ENCODE results near the gene LIMS2. TPM values are rescaled to one million over a fixed set of nuclear protein-coding genes. Genes with fewer than 3 reads are reported as not detected.

LIMS2 gene
- total and polyA plus RNA-seq, 2 donors (not counting 1 experiment from before 2014, with no cell fraction given) = 1.8 to 17.3 TPM

GRCh38 chr2:127626917-127627739, 48.2 kb downstream of the LIMS2 start:
- Histone ChIP-seq H3K4me2 (ENCODE audit: extremely low read depth, insufficient read depth, low read length) (no peak overlapping the region), H2AFZ (ENCODE audit: low read length) (no peak overlapping the region), H3K4me1 (ENCODE audit: control insufficient read depth, extremely low read depth, insufficient read depth, low read length) (no peaks in the 10 kb centered on the region), H3K79me2 (ENCODE audit: control insufficient read depth, insufficient read depth, low read length) (no peaks in the 10 kb centered on the region), H3K36me3 (ENCODE audit: control insufficient read depth, insufficient read depth, low read length) (no peaks in the 10 kb centered on the region), H3K4me3 (replicated peaks in 1 of 4; ENCODE audit: control extremely low read depth in 1 of 4, insufficient read depth in 1 of 4, low read depth in 3 of 4, low read length in 4 of 4) (no peak overlapping the region), H4K20me1 (ENCODE audit: control insufficient read depth, extremely low read depth, insufficient read depth, low read length) (no peaks in the 10 kb centered on the region), H3K9me3 (ENCODE audit: control insufficient read depth, insufficient read depth, low read depth, low read length) (no peaks in the 10 kb centered on the region), H3K9ac (ENCODE audit: insufficient read depth, low read length) (no peak overlapping the region), H3K27me3 (ENCODE audit: control insufficient read depth, insufficient read depth, low read length) (no peaks in the 10 kb centered on the region), H3K27ac (ENCODE audit: insufficient read depth, low read length) (no peak overlapping the region)
- no peak for DNase-seq (ENCODE audit: low read depth in 2 of 2)
- TF ChIP-seq CTCF (conservative IDR thresholded peaks at IDR 0.05 in 1 of 2, IDR thresholded peaks at IDR 0.05 in 1 of 2; ENCODE audit: low read depth in 1 of 2, low read length in 2 of 2) (no peak), EZH2 (IDR thresholded peaks at IDR 0.05; ENCODE audit: low read length, missing control alignments) (no peak)

- no peaks in the 10 kb centered on the region for H3K27me3 ChIP-seq (ENCODE audit: control insufficient read depth, insufficient read depth, low read length)
- TF ChIP-seq CTCF (conservative IDR thresholded peaks at IDR 0.05 in 1 of 2, IDR thresholded peaks at IDR 0.05 in 1 of 2; ENCODE audit: low read depth in 1 of 2, low read length in 2 of 2) (no peak), EZH2 (IDR thresholded peaks at IDR 0.05; ENCODE audit: low read length, missing control alignments) (no peak)
- DNase-seq (ENCODE audit: low read depth in 2 of 2) = no peak
These were observed 49.2 kb downstream of the LIMS2 start for GRCh38 chr2:127626175-127626574.

GRCh38 chr2:127625572-127625951, 49.8 kb downstream of the LIMS2 start:
- H3K9me3 ChIP-seq (ENCODE audit: control insufficient read depth, insufficient read depth, low read depth, low read length) = no peaks in the 10 kb centered on the region
- H4K20me1 ChIP-seq (ENCODE audit: control insufficient read depth, extremely low read depth, insufficient read depth, low read length) = no peaks in the 10 kb centered on the region
- H3K9ac ChIP-seq (ENCODE audit: insufficient read depth, low read length) = no peak overlapping the region
- no peak for DNase-seq (ENCODE audit: low read depth in 2 of 2)
- H3K79me2 ChIP-seq (ENCODE audit: control insufficient read depth, insufficient read depth, low read length) = no peaks in the 10 kb centered on the region
- H2AFZ ChIP-seq (ENCODE audit: low read length) = no peak overlapping the region
- H3K27me3 ChIP-seq (ENCODE audit: control insufficient read depth, insufficient read depth, low read length) = no peaks in the 10 kb centered on the region
- no peak overlapping the region for H3K4me3 ChIP-seq (replicated peaks in 1 of 4; ENCODE audit: control extremely low read depth in 1 of 4, insufficient read depth in 1 of 4, low read depth in 3 of 4, low read length in 4 of 4)
- TF ChIP-seq EZH2 (IDR thresholded peaks at IDR 0.05; ENCODE audit: low read length, missing control alignments) (no peak), CTCF (conservative IDR thresholded peaks at IDR 0.05 in 1 of 2, IDR thresholded peaks at IDR 0.05 in 1 of 2; ENCODE audit: low read depth in 1 of 2, low read length in 2 of 2) (no peak)
- no peak overlapping the region for H3K27ac ChIP-seq (ENCODE audit: insufficient read depth, low read length)
- no peaks in the 10 kb centered on the region for H3K4me1 ChIP-seq (ENCODE audit: control insufficient read depth, extremely low read depth, insufficient read depth, low read length)
- H3K4me2 ChIP-seq (ENCODE audit: extremely low read depth, insufficient read depth, low read length) = no peak overlapping the region
- no peaks in the 10 kb centered on the region for H3K36me3 ChIP-seq (ENCODE audit: control insufficient read depth, insufficient read depth, low read length)

More at GRCh38 chr2:127626175-127626574, 49.2 kb downstream of the LIMS2 start:
- Histone ChIP-seq H4K20me1 (ENCODE audit: control insufficient read depth, extremely low read depth, insufficient read depth, low read length) (no peaks in the 10 kb centered on the region), H2AFZ (ENCODE audit: low read length) (no peak overlapping the region), H3K4me2 (ENCODE audit: extremely low read depth, insufficient read depth, low read length) (no peak overlapping the region), H3K9ac (ENCODE audit: insufficient read depth, low read length) (no peak overlapping the region), H3K36me3 (ENCODE audit: control insufficient read depth, insufficient read depth, low read length) (no peaks in the 10 kb centered on the region), H3K79me2 (ENCODE audit: control insufficient read depth, insufficient read depth, low read length) (no peaks in the 10 kb centered on the region), H3K4me1 (ENCODE audit: control insufficient read depth, extremely low read depth, insufficient read depth, low read length) (no peaks in the 10 kb centered on the region), H3K4me3 (replicated peaks in 1 of 4; ENCODE audit: control extremely low read depth in 1 of 4, insufficient read depth in 1 of 4, low read depth in 3 of 4, low read length in 4 of 4) (no peak overlapping the region), H3K27ac (ENCODE audit: insufficient read depth, low read length) (no peak overlapping the region), H3K9me3 (ENCODE audit: control insufficient read depth, insufficient read depth, low read depth, low read length) (no peaks in the 10 kb centered on the region)

Measured in fibroblast of lung (primary cell).